ENCODE results near the gene CLDN16.

CLDN16 gene, protein sequence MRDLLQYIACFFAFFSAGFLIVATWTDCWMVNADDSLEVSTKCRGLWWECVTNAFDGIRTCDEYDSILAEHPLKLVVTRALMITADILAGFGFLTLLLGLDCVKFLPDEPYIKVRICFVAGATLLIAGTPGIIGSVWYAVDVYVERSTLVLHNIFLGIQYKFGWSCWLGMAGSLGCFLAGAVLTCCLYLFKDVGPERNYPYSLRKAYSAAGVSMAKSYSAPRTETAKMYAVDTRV

DNA sequence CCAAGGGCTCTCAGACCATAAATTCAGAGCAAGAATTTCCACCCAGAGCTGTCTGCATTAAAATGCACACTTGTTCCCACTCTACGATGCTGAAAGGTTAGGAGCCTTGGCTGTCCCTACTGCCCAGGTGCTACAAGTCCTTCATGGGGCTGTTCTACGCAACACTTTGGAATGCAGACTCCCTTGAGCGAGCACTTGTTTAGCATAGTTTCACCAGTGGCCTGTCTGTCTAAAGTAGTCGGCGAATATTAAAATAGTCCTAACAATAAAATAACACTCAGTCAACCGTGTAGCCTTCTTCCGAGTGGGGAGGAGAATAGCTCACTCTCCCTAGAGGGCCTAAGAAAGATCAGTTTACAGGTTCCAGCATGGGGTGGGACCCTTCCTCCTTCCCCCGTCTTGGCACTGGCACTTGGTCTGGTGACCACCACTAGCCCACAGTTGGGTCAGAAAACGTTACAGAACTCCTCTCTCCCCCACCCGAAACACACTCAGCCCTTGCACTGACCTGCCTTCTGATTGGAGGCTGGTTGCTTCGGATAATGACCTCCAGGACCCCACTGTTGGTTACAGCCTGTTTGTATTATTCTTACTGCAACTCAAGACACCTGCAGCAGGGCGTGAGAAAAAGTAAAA is at the start of gene CLDN16:
Gene CLDN16 (plus strand): TSS at position 586 of the 636 bp plus-strand sequence. CDS start 167 bp downstream, outside the sequence.
- DNase-seq: no peak

DNA sequence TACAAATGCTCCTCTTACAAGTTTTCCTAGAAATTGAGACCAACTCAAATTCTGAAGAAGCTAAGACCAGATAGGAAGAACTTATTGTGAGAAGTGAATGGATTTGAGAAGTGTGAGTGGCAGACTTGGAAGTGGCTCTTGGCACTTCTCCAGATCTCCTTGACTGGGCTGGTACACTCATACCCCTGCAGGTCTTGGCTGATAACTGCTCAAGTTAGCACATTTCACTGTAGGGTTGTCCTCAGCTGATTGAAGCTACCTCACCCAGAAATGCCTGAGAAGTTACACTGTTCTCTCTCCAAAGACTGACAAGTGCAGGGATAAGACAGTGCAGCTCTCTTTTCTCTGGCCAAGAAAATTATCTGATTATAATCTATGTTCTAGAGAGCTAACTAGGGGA is 49.2 kb upstream of the CLDN16 start:
- no peak for DNase-seq

DNA sequence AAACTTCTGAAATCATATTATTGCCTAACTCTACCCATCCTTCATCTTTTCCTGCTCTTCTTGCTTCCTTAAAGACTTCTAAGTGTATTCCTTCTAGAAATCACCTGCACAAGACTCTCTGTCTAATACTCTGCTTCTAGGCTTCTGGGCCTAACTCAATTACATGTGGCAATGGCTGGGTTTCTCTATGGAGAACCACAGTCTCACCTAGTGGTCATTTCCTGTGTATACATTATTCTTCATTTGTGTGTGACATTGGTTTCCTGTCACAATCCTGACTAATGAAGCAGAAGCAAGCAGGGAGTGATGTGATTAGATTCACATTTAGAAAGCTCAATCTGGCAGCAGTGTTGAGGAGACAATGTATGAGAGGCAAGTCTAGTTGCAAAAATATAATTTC is 48.8 kb upstream of the CLDN16 start:
- no peak for DNase-seq

DNA sequence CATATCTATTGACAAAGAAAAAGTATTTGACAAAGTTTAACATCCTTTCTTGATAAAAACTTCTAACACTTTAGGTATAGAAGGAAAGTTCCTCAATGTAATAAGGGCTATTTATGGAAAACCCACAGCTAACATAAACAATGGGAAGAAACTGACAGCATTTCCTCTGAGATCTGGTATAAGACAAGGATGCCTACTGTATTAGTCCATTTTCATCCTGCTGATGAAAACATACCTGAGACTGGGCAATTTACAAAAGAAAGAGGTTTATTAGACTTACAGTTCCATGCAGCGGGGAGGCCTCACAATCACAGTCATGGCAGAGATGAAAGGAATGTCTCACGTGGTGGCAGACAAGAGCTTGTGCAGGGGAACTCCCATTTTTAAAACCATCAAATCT is 47.9 kb upstream of the CLDN16 start:
- no peak for DNase-seq

DNA sequence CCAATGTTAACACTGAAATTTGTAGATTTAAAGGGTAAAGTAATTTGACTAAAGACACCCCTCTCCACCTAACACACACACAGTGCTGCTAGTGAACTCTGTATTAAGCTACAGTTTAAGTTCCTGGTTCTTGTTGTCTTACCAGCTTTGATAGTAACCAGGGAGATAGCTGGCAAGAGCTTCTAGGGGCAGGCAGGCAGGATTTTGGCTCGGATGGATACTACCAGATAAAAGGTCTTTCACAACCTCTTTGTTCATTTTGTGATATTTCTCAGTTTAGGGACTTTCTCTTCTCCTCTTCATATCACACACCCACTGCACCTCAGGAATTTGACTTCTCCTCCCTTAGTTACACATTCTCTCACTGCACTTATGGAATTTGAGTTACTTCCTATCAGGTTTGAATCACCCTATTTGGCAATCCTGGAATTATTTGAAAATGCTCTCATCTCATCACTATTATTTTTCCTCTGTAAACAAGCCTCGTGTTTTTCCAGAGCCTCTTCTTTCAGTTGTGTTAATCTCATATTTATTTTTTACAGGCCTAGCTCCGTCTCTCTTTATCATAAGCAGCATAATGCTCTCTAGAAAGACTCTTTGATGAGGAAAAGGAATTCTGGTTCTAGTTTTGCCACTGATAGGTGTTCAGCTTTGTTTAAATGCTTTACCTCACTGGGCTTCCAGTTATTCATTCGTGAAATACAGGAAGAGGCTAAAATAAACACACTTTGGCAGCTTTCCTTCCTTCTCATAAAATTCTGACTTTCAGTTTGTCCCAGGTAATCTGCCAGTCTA is 42.7 kb upstream of the CLDN16 start:
- DNase-seq: no peak

DNA sequence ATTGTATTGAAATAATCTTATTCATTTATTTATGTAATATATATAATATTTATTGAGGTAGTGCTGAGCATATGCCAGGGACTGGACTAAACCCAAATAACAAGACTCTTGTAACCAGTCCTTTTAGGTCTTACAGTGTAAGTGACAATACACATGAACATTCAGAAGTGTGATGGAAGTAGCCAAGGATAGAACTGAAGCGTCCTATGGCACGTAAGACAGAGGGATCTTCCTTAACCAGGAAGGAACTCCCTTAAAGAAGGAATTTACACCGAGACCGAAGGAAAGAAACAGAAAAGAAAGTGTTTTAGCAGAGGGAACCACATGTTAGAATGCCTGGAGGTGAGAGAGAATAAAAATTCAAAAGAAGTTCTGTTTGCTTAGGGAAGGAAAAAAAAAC is 42.1 kb upstream of the CLDN16 start:
- DNase-seq: no peak

DNA sequence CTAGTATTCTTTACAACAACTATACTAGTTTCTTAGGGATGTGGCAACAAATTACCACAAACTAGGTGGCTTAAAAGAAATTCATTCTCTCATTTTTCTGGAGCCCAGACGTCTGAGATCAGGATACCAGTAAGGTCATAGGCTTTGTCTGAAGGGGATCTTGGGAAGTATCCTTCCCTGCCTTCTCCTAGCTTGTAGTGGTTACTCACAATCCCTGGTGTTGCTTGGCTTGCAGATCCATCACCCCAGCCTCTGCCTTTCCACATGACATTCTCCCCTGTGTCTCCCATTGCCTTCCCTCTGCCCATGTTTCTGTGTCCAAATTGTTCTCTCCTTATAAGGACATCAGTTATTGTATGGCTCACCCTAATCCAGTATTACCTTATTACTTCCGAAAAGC is 41.4 kb upstream of the CLDN16 start:
- no peak for DNase-seq

DNA sequence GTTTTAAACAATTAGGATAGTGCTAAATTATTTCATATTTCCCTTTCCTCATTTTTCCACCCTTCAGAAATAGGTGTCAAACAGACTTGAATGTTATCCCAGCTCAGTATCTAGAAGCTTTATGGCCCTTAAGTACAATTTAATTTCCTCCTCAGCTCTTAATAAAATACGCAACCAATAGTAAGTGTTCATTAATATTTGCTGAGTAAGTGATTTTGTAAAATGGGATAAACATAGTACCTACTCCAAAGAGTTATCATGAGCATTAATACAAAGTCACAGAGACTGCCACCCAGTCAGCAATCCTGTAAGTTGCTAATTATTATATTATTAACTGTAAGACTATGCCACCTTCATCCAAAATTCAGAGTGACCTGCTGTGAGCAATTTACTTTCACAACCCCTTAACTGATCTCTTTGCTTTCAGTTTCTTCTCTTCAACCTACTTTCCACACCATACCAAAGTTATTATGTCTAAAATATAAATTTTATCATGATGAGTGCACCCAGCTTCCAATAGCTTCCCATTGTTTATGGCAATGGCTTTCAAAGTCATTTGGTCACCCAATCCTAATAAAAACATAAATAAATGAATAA is 35.0 kb upstream of the CLDN16 start:
- DNase-seq: no peak

DNA sequence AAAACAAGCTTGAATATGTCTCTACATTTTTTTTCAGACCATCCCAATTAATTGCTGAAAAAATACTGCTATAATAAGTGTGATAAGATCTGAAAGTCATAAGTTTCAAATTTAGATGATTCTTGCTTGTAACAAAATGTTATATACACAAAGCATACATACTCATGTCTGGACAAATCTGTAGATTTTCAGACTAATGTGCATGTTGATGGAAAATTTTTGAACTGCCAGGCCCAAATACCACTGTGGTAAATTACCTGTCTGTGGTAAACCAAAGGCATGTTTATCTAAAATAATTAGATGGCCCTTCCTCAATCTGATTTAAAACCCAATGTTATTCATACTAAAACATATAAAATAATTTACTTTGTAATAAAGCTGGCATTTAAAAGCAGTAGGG is 31.7 kb upstream of the CLDN16 start:
- no peak for DNase-seq

DNA sequence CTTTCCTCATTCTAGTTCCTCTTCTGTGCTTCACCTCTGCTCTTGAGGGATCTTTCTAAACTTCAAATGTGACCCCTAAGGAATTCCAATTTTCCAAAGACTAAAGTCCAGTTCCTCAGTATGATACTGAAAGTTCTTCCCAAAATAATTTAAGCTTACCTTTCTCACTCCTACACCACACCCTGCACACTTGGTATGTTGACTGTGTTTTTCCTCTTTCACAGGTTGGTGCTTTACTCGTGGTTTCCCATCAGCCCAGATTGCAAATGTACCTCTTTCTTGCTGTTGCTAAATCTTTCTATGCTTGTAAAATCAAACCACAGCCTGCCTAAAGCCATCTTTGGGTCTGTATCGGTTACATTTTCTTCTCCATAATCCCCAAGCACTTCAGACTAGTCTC is 30.5 kb upstream of the CLDN16 start:
- no peak for DNase-seq

DNA sequence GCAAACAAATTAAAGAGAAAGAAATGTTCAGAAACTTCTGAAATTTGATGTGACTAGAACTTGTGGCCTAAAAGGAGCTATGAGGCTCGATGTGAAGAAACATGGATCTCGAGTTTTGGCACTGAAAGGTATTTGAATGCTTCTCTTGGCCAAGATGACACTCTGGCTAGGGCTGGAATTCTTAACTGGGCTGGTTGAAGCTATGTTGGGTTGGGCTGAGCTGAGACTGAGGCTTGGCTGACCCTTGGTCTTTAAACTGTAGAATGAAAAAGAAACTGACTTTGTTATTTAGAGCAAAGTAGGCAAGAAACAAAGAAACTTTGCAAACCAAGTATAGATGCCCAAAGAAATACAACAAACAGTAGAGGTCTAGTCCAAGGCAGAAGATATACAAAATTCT is 28.1 kb upstream of the CLDN16 start:
- DNase-seq: no peak

DNA sequence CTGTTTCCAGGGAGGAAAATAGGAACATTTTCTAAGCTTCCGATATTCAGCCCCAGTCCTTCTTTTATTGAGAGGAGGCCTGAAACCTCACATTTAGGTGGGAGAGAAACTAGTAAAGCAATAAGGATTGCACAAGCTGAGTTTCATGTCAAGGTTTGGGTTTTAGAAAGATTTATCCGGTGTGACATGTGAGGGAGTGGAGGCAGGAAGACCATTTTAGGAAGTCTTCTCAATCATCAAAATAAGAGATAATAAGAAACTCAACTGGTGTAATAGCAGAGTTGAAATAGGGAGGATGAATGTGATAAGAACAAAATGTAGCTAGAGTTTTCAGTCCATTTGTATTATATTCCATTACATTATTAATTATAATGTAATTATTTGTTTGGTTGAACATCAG is 27.7 kb upstream of the CLDN16 start:
- no peak for DNase-seq

DNA sequence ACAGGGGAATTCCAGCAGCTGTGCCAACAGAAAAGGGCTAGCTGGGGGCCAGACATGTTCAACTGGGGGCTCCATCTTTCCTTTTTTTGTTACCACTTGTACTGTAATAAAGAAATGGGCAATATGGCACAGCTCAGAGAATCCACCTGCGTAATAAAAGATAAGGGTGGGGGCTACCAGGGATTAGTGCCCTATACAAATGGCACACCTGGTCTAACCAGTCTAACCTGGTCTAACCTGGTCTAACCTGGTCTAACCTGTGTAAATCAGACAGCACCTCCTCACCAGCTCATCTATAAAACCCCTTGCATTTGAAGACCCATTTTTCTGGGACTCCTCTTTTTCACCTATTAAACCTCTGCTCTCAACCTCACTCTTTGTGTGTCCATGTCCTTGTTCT is 26.2 kb upstream of the CLDN16 start:
- DNase-seq: no peak

DNA sequence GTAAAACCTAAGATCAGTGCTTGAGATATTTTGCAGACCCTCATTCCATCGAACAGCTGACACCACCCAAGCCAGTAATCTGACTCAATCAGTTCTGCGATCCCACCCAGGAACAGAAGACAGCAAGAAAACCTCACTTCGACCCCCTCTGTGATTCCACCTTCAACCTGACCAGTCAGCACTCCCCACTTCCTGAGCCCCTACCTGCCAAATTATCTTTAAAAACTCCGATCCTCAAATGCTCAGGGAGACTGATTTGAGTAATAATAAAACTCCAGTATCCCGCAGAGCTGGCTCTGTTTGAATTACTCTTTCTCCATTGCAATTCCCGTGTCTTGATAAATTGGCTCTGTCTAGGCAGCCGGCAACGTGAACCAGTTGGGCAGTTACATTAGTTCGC is 25.7 kb upstream of the CLDN16 start:
- DNase-seq: no peak

DNA sequence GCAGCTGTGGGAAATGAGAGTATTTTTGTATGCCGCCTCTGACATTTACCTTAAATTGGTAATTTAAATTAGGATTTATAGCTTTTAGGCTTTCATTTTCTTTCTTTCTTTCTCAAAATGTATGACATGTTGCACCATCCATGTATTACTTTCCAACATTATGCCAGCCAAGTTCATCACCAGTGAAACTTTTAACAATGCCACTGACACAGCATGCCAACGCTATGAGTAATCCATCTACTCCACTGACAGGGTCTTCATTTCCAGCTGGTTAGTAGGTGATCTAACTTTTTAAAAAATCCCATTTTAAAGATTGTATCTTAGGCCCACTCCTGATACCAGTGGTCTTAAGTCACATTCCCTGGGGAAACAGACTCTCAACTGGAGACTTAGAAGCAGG is 21.8 kb upstream of the CLDN16 start:
- DNase-seq: no peak

DNA sequence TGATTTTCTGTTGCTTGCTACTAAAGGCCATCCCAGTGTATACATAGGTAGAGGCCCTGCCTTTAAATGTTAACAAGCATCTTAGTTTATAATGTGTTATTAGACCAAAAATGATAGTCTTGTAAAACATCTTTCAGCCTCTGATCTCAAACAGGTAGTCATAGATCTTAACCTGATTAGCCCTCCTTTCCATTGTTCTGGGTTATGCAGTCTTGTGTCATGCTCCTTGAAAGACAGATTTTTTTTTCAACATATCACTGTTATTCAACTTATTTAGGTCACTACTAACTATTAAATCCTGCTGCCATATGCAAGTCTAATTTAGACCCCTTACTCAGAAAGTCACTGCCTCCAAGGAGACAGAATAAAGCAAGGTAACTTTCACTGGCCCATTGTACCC is 19.1 kb upstream of the CLDN16 start:
- no peak for DNase-seq

DNA sequence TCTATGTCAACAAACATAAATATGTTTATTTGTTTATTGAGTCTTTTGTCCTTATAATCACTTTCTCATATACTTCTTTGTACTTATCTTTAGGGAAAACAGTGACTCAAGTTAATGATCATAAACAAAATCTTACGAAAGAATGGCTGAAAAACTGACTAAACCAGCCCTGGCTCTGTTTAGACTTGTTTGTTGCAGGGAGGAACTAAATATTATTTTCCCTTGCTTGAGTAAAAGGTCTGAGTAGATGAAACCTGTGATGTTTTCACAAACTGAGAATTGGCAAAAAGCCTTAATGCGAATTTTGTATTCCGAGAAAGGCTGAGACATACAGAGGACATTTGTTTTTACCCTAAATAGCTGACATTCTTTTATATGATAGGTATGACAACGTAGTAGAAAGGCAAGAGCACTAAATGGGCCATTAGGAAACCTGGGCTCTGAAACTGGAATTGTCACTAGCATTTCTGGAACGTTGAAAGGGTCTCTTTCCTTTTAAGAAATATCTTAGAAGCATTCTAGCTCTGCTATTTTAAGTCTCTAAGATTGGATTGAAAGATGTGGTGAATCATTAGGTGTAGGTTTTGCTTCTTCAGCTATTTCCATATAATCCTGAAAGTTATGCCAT is 18.2 kb upstream of the CLDN16 start:
- DNase-seq: no peak

DNA sequence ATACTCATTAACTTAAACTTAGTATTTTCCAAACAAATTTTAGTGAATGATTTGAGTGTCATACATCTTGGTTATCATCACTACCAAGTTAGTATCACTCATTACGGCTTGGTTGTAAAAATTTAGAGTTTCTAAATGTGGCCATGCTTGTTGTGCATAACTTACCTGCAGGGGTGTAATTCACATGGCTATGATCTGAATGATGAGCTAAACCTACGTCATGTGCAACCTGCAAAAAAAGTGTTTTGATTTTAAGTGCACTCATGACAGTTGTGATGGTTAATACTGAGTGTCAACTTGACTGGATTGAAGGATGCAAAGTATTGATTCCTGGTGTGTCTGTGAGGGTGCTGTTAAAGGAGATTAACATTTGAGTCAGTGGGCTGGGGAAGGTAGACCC is 17.6 kb upstream of the CLDN16 start:
- DNase-seq: no peak

DNA sequence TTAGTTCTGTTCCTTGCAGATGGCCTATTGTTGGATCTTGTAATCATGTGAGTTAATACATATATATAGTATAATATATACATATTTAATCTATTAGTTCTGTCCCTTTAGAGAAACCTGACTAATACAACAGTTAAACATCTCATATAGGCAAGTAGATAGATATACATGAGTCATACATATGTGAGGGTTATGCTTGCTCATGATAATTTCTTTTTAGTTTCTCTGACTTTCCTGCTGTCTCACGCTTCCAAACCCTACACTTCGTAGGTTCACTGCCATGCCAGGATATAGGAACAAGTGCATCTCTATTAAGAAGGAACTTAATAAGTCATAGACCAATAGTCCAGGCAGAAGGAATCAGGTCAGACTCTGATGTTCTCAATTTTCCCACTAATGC is 16.8 kb upstream of the CLDN16 start:
- DNase-seq: no peak

DNA sequence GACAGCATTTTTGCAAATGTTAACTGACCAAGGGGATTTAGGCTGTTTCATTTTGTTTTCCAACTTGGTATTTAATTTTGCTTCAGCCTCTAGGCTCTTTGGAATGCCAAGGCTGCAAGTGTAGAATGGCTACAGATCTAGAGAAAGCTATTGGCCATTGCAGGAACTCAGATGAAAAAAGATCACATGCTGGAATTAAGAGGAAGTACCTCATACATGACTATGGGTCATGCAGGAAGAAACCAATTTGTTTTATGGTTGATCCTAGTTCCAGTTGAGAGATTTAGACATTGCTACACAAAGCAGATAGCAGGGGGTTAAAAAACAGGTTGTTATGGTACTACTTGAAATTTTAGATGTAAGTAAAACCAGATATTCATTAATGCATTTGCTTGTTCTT is 12.7 kb upstream of the CLDN16 start:
- no peak for DNase-seq

DNA sequence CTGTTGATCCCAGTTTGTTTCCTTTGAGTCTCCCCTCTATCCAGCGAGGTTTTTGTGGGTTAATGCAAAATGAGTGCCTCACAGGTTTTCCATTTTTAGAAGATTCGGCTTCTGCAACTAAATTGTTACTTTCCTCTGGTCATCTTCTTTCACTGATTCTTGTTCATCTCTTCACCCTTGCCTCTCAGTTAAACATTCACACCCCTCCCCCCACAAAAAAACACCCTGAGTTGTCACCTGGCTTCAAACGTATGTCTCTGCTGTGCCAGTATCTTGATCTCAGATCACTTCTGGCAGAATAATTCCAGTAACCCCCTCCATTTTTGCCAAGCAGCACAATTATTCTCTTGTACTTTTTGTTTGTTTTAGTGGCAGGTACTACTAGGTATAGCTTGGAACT is 12.3 kb upstream of the CLDN16 start:
- no peak for DNase-seq

DNA sequence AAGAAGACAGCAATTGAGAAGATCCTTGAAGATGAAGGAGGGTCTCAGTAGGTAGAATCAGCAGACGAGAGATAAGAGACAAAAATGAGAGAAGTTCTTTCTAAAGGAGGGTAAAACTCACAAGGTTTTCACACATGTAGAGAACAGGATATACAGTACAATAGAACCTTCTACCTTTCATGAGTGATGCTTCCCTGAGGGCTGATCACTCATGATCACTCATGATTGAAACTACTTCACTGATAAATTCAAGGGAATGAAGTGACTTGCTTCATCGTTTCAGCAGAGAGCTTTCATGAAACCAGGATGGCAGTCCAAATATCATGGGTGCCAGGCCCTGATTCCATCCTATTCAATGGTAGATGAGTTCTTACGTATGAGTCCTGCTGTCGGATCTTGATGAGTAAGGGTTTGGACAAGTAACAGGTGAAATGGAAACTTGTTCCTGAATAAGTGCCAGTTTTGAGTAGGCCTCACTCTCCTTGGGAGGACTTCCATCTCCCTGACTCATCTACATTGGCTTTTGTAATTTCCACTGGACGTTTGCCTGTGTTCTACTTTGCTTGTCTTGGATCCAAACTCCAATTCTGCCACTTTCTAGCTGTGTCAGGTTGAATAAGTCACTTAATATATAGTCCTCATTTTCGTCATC is 9.6 kb upstream of the CLDN16 start:
- no peak for DNase-seq

DNA sequence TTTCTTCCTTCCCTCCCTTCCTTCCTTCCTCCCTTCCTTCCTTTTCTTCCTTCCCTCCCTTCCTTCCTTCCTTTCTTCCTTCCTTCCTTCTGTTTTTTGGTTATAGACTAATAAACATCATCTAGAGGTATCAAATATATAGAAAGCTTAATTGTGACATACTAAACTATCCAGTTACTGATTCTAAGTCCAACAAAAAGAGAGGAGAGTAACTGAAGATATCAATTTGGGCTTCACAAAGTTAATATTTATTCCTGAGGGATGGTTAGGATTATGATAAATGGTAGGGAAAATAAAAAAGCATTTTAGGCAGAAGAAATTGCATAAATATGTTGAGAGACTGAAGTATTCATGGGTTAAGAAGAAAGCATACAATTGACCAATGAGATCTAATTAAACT is 7.8 kb upstream of the CLDN16 start:
- DNase-seq: no peak

Data from SHP77 (cell line).